Upper lobe of left lung (tissue), 6 donors: ENCODE measurements around the gene LIPG. TPM values are rescaled to one million over a fixed set of nuclear protein-coding genes. Genes with fewer than 3 reads are reported as not detected.

Source experiments
- ATAC-seq, 2 donors: fragments of 200-7000 bp; cut with Tn5 transposase; one replicate each; pipeline ENCODE4 v1.9.1; 2022; ENCODE audit warnings: mild to moderate bottlenecking in 2 of 2, moderate library complexity in 2 of 2; ENCODE audit not compliant: low FRiP score in 2 of 2
- DNase-seq, 2 donors: peaks; one replicate each; pipeline ENCODE4 v3.0.0-alpha.2; 2019 to 2020
- H3K27ac ChIP-seq, 4 donors: fragments of 200-600 bp; sonication (generic); one replicate each; pipeline ENCODE4 v1.5.1; 2016 to 2019
- H3K27me3 ChIP-seq, 4 donors: fragments of 200-600 bp; sonication (generic); one replicate each; pipeline ENCODE4 v1.5.1; 2017 to 2019
- H3K36me3 ChIP-seq, 4 donors: fragments of 200-600 bp; sonication (generic); one replicate each; pipeline ENCODE4 v1.5.1; 2016 to 2019
- H3K4me1 ChIP-seq, 4 donors: fragments of 200-600 bp; sonication (generic); one replicate each; pipeline ENCODE4 v1.5.1; 2018 to 2019
- H3K4me3 ChIP-seq, 4 donors: fragments of 200-600 bp; sonication (generic); one replicate each; pipeline ENCODE4 v1.5.1; 2017 to 2019; ENCODE audit warnings: mild to moderate bottlenecking in 2 of 4, moderate library complexity in 1 of 4
- H3K9me3 ChIP-seq, 4 donors: fragments of 200-600 bp; sonication (generic); one replicate each; pipeline ENCODE4 v1.5.1; 2018 to 2019
- EP300 ChIP-seq, 4 donors: sonication (generic); formaldehyde crosslinking; IDR thresholded peaks; one replicate each; pipeline ENCODE4 v1.5.1; 2017; ENCODE audit warnings: antibody characterized with exemption in 4 of 4, control low read depth in 2 of 4
- POLR2A ChIP-seq, 4 donors: fragments of 450-650 bp; IDR thresholded peaks; one replicate each; pipeline ENCODE4 v1.5.1; 2016 to 2017; ENCODE audit warnings: antibody characterized with exemption in 4 of 4, mild to moderate bottlenecking in 2 of 4
- POLR2AphosphoS5 ChIP-seq, 2 donors: sonication (generic); formaldehyde crosslinking; IDR thresholded peaks; one replicate each; pipeline ENCODE4 v1.5.1; 2017; ENCODE audit warnings: antibody characterized with exemption in 2 of 2
- WGBS, 2 donors: methylation state at CpG; one replicate each; pipeline ENCODE4 v1.1.5; 2017 to 2018; 5-methylcytosine and 5-hydroxymethylcytosine counted together
- total RNA-seq, 6 donors: library from RNA; depleted of rRNA in 4 of 6; stranded (reverse); fragments of >200 nt in 4 of 6; gene quantifications; one replicate each; pipeline versions ENCODE4 v1.1.0 to v1.2.1, GENCODE V29; 2016 to 2021
- TF ChIP-seq, protein P1 (sequence below), 6 experiments: fragments of 450-650 bp in 4 of 6; fragments of 200-600 bp in 2 of 6; sonication (generic) in 2 of 6; IDR thresholded peaks; one replicate each; pipeline ENCODE4 v1.5.1; 2016 to 2019; ENCODE audit warnings: antibody characterized with exemption in 6 of 6
- donor health status: DM: no; HTN: no; CAD: no; lungs with moderate emphysema.
- donor health status: DM: no; HTN: yes; CAD: no; lungs with severe emphysema.

LIPG gene
- total RNA-seq, 6 donors from 2014 or later = 1.9 to 12.2 (median 4.5) TPM

DNA sequence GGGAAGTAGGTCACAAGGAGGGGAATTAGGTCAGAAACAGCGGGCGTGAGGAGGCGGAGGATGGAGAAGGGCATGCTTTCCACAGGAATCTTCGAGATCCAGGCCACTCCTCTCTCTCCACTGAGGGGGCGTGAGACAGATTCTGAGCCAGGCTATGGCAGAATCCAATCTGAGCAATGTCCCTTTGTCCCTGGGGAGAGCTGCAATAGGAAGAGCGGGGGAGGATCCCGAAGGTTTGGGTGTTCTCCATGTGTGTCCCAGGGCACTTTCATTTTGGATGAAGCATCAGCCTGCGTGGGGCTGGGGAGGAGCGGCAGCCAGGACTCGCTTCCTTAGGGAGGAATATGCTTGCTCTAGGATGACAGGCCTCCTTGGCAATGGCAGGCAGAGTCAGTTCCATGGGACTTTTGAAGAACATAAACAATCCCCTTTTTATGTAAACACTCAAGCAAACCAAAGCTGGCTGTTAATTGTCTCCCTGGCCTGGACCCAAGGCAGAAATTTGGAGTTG, 84.0 kb downstream of the LIPG start:
- DNase-seq (no peak), ATAC-seq (peak; percentile 55 to 74)
- H3K4me3 ChIP-seq = peak overlapping the region in 2 of 4 donors; percentile 6 to 19
- H3K4me1 ChIP-seq = peaks cover 0 to 11% (median 2%) of the 10 kb centered on the region in 4 donors
- H3K27ac ChIP-seq = peak overlapping the region in 3 of 4 donors; percentile 2 to 76 (median 52)
- WGBS, 2 donors = 57 to 70% methylated on average over 5 to 10 of the region's 10 CpGs
- TF ChIP-seq POLR2AphosphoS5 (IDR thresholded peaks at IDR 0.05) (peak in 1 of 2 donors; percentile 38), POLR2A (IDR thresholded peaks at IDR 0.05) (no peak), EP300 (IDR thresholded peaks at IDR 0.05) (no peak)
- TF ChIP-seq, protein P1, sequence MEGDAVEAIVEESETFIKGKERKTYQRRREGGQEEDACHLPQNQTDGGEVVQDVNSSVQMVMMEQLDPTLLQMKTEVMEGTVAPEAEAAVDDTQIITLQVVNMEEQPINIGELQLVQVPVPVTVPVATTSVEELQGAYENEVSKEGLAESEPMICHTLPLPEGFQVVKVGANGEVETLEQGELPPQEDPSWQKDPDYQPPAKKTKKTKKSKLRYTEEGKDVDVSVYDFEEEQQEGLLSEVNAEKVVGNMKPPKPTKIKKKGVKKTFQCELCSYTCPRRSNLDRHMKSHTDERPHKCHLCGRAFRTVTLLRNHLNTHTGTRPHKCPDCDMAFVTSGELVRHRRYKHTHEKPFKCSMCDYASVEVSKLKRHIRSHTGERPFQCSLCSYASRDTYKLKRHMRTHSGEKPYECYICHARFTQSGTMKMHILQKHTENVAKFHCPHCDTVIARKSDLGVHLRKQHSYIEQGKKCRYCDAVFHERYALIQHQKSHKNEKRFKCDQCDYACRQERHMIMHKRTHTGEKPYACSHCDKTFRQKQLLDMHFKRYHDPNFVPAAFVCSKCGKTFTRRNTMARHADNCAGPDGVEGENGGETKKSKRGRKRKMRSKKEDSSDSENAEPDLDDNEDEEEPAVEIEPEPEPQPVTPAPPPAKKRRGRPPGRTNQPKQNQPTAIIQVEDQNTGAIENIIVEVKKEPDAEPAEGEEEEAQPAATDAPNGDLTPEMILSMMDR (IDR thresholded peaks at IDR 0.05) = no peak
- H3K36me3 ChIP-seq = no peaks in the 10 kb centered on the region
- no peaks in the 10 kb centered on the region for H3K9me3 ChIP-seq
- no peaks in the 10 kb centered on the region for H3K27me3 ChIP-seq

DNA sequence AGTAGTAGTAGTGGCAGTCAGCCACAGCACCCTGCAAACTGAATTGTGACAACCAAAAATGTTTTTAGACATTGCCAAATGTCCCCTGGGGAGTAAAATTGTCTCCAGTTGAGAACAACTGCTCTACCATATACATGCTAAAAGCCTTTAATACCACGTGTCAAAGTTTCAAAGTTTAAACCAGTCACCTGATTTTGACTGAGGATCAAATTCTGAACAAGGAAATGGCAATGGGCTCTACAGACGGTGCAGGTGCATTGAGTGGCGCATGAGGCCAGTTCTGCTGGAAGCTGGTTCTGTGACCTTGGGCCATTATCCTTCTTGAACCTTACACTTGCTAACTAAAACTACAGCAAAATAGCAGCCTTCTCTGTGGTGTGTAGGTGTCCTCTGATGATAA, 85.0 kb downstream of the LIPG start:
- no peaks in the 10 kb centered on the region for H3K9me3 ChIP-seq
- H3K27me3 ChIP-seq = no peaks in the 10 kb centered on the region
- TF ChIP-seq, protein P1 (IDR thresholded peaks at IDR 0.05) = no peak
- TF ChIP-seq EP300 (IDR thresholded peaks at IDR 0.05) (no peak), POLR2AphosphoS5 (IDR thresholded peaks at IDR 0.05) (no peak)
- peaks cover 0 to 11% (median 2%) of the 10 kb centered on the region in 4 donors for H3K4me1 ChIP-seq
- H3K27ac ChIP-seq = no peak overlapping the region
- DNase-seq (no peak), ATAC-seq (no peak)
- H3K36me3 ChIP-seq = no peaks in the 10 kb centered on the region
- H3K4me3 ChIP-seq = no peak overlapping the region
- 84 to 91% methylated on average over 3 of the region's 3 CpGs for WGBS, 2 donors

DNA sequence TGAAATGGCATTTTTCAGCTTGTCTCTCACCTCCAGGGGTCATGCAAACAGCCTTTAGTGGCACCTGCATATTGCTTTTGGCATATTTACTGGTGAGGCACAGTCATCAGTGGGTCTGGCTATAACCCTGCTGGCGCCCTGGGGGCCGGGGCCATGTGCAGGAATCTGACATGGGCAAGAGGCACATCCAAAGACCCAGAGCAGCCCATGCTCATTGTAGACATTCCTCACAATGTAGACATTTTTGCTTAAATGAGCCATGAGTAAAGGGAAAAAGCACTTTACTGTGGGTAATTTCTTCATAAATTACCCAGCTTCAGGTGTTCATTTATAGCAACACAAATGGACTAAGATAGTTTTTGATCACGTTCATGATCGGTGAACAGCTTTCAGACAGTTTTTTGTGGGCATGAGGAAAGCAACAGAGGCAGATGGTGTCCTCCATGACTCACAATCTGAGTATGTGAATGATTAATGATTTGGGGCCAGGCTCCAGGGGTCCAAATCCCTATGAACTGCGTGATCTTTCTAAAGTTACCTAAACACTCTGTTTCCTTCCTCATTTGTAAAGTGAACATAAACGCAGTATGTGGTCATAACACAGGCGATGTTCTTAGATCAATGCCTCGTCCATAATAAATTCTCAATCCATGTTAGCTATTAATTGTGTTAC, 85.8 kb downstream of the LIPG start:
- no peak overlapping the region for H3K27ac ChIP-seq
- peak in 1 of 2 donors; percentile 60 for DNase-seq
- ATAC-seq = no peak
- no peak for TF ChIP-seq EP300 (IDR thresholded peaks at IDR 0.05)
- TF ChIP-seq POLR2AphosphoS5 (IDR thresholded peaks at IDR 0.05) = no peak
- TF ChIP-seq, protein P1 (IDR thresholded peaks at IDR 0.05) = no peak
- TF ChIP-seq POLR2A (IDR thresholded peaks at IDR 0.05) = no peak
- no peak overlapping the region for H3K4me3 ChIP-seq
- WGBS, 2 donors = 74 to 77% methylated on average over 7 to 8 of the region's 8 CpGs
- no peaks in the 10 kb centered on the region for H3K27me3 ChIP-seq
- H3K9me3 ChIP-seq = no peaks in the 10 kb centered on the region
- peaks cover 0 to 12% (median 3%) of the 10 kb centered on the region in 4 donors for H3K4me1 ChIP-seq
- H3K36me3 ChIP-seq = no peaks in the 10 kb centered on the region

DNA sequence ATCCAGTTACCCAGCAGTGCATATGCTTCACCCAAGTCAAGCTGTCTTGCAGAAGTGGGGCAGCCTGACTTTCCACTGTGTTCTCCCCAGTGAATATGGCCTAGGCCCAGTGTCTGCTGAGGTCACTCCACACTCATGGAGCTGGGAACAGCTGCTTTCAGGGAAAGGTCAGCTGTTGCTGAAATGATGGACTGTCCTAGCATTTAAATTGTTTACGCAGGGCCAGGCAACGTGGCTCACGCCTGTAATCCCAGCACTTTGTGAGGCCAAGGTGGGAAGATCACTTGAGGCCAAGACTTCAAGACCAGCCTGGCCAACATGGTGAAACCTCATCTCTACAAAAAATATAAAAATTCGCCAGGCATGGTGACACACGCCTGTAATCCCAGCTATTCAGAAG, 86.5 kb downstream of the LIPG start:
- TF ChIP-seq, protein P1 (IDR thresholded peaks at IDR 0.05) = no peak
- TF ChIP-seq POLR2AphosphoS5 (IDR thresholded peaks at IDR 0.05) (peak in 1 of 2 donors; percentile 59), EP300 (IDR thresholded peaks at IDR 0.05) (no peak)
- DNase-seq = no peak
- Histone ChIP-seq H3K9me3 (no peaks in the 10 kb centered on the region), H3K4me1 (peaks cover 0 to 15% (median 8%) of the 10 kb centered on the region in 4 donors), H3K27me3 (no peaks in the 10 kb centered on the region), H3K36me3 (no peaks in the 10 kb centered on the region), H3K4me3 (no peak overlapping the region), H3K27ac (no peak overlapping the region)
- WGBS, 2 donors = 90 to 96% methylated on average over 4 to 5 of the region's 5 CpGs
- ATAC-seq = no peak

Other genes with a start within 250 kb of the LIPG start
- 100 to 1,000 TPM in 1 of 6 donors, 10 to 100 TPM in 5; 34.9 to 113 (median 46.9) TPM for gene DYM, start 101.4 kb upstream of the LIPG start, total RNA-seq
- gene C18orf32, start 74.8 kb upstream of the LIPG start, total RNA-seq = 10 to 100 TPM; 17.8 to 68.8 (median 56.5) TPM
- 1,000 to 10,000 TPM in 4 of 6 donors, 100 to 1,000 TPM in 2; 489 to 1,445 (median 1,064) TPM for gene RPL17, start 69.6 kb upstream of the LIPG start, total RNA-seq